Vagina (tissue), 2 donors: ENCODE measurements around the gene S100Z. TPM values are rescaled to one million over a fixed set of nuclear protein-coding genes. Genes with fewer than 3 reads are reported as not detected.

Experiments
- DNase-seq, 2 donors: peaks; one replicate each; pipeline ENCODE4 v3.0.0-alpha.2; 2017; ENCODE audit errors: extremely low spot score in 2 of 2
- H3K27ac ChIP-seq: fragments of 200-600 bp; sonication (generic); one replicate; pipeline ENCODE4 v1.5.1; 2019
- H3K27me3 ChIP-seq: fragments of 200-600 bp; sonication (generic); one replicate; pipeline ENCODE4 v1.5.1; 2019
- H3K36me3 ChIP-seq, 2 donors: fragments of 200-600 bp; sonication (generic); one replicate each; pipeline ENCODE4 v1.5.1; 2017 to 2019
- H3K4me1 ChIP-seq: fragments of 200-600 bp; sonication (generic); one replicate; pipeline ENCODE4 v1.5.1; 2019
- H3K4me3 ChIP-seq, 2 donors: fragments of 200-600 bp; sonication (generic); 1 replicate in 1 of 2; 2 replicates in 1 of 2; pipeline ENCODE4 v1.5.1; 2016 to 2019
- H3K9me3 ChIP-seq: fragments of 200-600 bp; sonication (generic); one replicate; pipeline ENCODE4 v1.5.1; 2019
- CTCF ChIP-seq, 3 experiments: fragments of 450-650 bp in 2 of 3; fragments of 200-600 bp in 1 of 3; sonication (generic) in 1 of 3; IDR thresholded peaks; one replicate each; pipeline ENCODE4 v1.5.1; 2017 to 2019; ENCODE audit warnings: antibody characterized with exemption in 3 of 3, mild to moderate bottlenecking in 2 of 3, moderate library complexity in 2 of 3
- POLR2A ChIP-seq, 2 donors: fragments of 450-650 bp; IDR thresholded peaks; one replicate each; pipeline ENCODE4 v1.6.1; 2017; ENCODE audit warnings: antibody characterized with exemption in 2 of 2, mild to moderate bottlenecking in 2 of 2, moderate library complexity in 2 of 2
- POLR2AphosphoS5 ChIP-seq, 2 donors: sonication (generic); formaldehyde crosslinking; IDR thresholded peaks; one replicate each; pipeline ENCODE4 v1.9.0; 2017; ENCODE audit warnings: antibody characterized with exemption in 2 of 2, mild to moderate bottlenecking in 2 of 2, low read depth in 1 of 2; ENCODE audit not compliant: insufficient read depth in 1 of 2
- intact Hi-C: fragments of 100-400 bp; cut with DNase I; formaldehyde crosslinking; loops from one replicate; pipeline ENCODE4 v1.15.1; 2023
- total RNA-seq: library from RNA; depleted of rRNA; stranded (reverse); fragments of >200 nt; gene quantifications from one replicate; pipeline ENCODE4 v1.2.3, GENCODE V29; 2016

The S100Z gene
- total RNA-seq, 1 donor from 2014 or later: not detected

GRCh38 chr5:76836181-76836580, 13.6 kb upstream of the S100Z start:
- H3K27ac ChIP-seq: no peak overlapping the region
- TF ChIP-seq CTCF (IDR thresholded peaks at IDR 0.05) (no peak), POLR2A (IDR thresholded peaks at IDR 0.05) (no peak), POLR2AphosphoS5 (IDR thresholded peaks at IDR 0.05; ENCODE audit: insufficient read depth in 1 of 2, low read depth in 1 of 2) (no peak)
- H3K9me3 ChIP-seq: no peaks in the 10 kb centered on the region
- no peaks in the 10 kb centered on the region for H3K27me3 ChIP-seq
- DNase-seq: no peak
- no peaks in the 10 kb centered on the region for H3K36me3 ChIP-seq
- intact Hi-C loops: no loop called here
- no peaks in the 10 kb centered on the region for H3K4me1 ChIP-seq
- no peak overlapping the region for H3K4me3 ChIP-seq

- no peak for TF ChIP-seq POLR2AphosphoS5 (IDR thresholded peaks at IDR 0.05; ENCODE audit: insufficient read depth in 1 of 2, low read depth in 1 of 2)
- TF ChIP-seq POLR2A (IDR thresholded peaks at IDR 0.05): no peak
- no peak for TF ChIP-seq CTCF (IDR thresholded peaks at IDR 0.05)
- Histone ChIP-seq H3K9me3 (no peaks in the 10 kb centered on the region), H3K27me3 (no peaks in the 10 kb centered on the region), H3K27ac (no peak overlapping the region), H3K4me3 (no peak overlapping the region), H3K4me1 (no peaks in the 10 kb centered on the region), H3K36me3 (no peaks in the 10 kb centered on the region)
- intact Hi-C loops: no loop called here
- no peak for DNase-seq
Measured at GRCh38 chr5:76836585-76836984, 13.2 kb upstream of the S100Z start.

DNA sequence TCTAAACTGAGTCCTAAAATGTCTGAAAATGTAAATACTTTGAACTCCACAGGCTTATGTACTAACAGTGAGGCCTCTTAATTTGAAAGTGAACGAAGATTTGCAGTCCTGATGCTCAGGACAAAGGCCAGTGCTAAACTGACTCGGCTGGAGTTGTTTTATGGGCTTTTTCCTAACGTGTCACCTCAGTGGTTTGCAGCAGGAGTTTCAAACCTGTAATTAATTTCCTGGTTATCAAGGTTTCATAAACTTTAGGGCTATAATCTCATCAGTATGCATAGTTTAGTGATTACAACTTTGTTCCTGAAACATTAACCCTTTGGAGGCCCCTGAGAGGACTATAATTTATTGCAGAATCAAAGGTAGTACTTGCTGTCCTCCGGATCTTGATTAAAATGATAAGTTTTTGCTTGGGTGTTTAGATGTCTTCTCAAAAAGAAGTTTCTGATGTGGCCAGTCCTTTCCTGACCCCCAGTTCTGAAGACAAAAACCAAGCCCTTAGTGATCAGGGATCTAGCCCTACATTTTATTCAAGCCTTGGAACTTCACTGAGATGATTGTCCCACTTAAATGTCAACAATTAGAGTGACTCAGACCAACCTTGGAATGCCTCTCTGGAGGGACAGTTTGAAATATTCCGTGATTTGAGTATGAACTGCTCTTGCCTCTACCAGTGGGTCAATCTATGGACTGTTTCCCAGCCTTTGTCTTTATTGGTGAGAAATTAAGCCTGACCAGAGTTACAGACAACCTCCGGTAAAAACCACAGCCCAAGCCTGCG, 11.1 kb upstream of the S100Z start:
- no peaks in the 10 kb centered on the region for H3K4me1 ChIP-seq
- H3K27me3 ChIP-seq: no peaks in the 10 kb centered on the region
- DNase-seq: no peak
- H3K36me3 ChIP-seq: no peaks in the 10 kb centered on the region
- no peaks in the 10 kb centered on the region for H3K9me3 ChIP-seq
- no peak overlapping the region for H3K4me3 ChIP-seq
- intact Hi-C loops: no loop called here
- TF ChIP-seq CTCF (IDR thresholded peaks at IDR 0.05) (no peak), POLR2AphosphoS5 (IDR thresholded peaks at IDR 0.05; ENCODE audit: insufficient read depth in 1 of 2, low read depth in 1 of 2) (no peak), POLR2A (IDR thresholded peaks at IDR 0.05) (no peak)
- H3K27ac ChIP-seq: no peak overlapping the region

DNA sequence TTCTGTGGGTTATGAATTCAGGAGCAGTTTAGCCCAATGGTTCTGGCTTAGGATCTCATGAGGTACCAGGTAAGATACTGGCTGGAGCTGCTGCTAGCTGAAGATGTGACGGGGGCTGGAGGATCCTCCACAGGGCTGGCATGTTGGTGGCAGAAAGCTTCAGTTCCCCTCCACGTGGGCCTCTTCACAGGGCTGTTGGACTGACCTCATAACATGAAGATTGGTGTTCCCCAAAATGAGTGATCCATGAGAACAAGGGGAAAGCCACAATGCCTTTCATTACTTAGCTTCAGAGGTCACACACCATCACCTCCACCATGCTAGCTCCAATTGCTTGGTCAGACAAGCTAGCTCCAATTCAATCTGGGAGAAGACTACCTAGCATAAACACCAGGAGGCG, 8.5 kb upstream of the S100Z start:
- Histone ChIP-seq H3K27ac (no peak overlapping the region), H3K36me3 (no peaks in the 10 kb centered on the region), H3K27me3 (no peaks in the 10 kb centered on the region), H3K4me1 (no peaks in the 10 kb centered on the region), H3K4me3 (no peak overlapping the region), H3K9me3 (no peaks in the 10 kb centered on the region)
- DNase-seq: no peak
- TF ChIP-seq POLR2AphosphoS5 (IDR thresholded peaks at IDR 0.05; ENCODE audit: insufficient read depth in 1 of 2, low read depth in 1 of 2) (no peak), CTCF (IDR thresholded peaks at IDR 0.05) (no peak), POLR2A (IDR thresholded peaks at IDR 0.05) (no peak)
- intact Hi-C loops: no loop called here

GRCh38 chr5:76845890-76846289, 3.9 kb upstream of the S100Z start:
- intact Hi-C loops: no loop called here
- Histone ChIP-seq H3K4me3 (no peak overlapping the region), H3K4me1 (no peaks in the 10 kb centered on the region), H3K27ac (no peak overlapping the region), H3K9me3 (no peaks in the 10 kb centered on the region), H3K36me3 (no peaks in the 10 kb centered on the region), H3K27me3 (no peaks in the 10 kb centered on the region)
- no peak for TF ChIP-seq CTCF (IDR thresholded peaks at IDR 0.05)
- TF ChIP-seq POLR2A (IDR thresholded peaks at IDR 0.05): no peak
- no peak for TF ChIP-seq POLR2AphosphoS5 (IDR thresholded peaks at IDR 0.05; ENCODE audit: insufficient read depth in 1 of 2, low read depth in 1 of 2)
- no peak for DNase-seq
